ENCODE data around the gene WWOX. TPM values are rescaled to one million over a fixed set of nuclear protein-coding genes. Genes with fewer than 3 reads are reported as not detected.

The WWOX gene
- total and polyA plus RNA-seq, 2 of the 4 experiments (the other 2 are of a cell fraction) = 2.7 to 5.4 TPM

- Histone ChIP-seq H3K4ac (ENCODE audit: low read depth, low read length) (no peak overlapping the region), H4K20me1 (ENCODE audit: insufficient read depth, low read length) (no peaks in the 10 kb centered on the region), H3K9me3 (ENCODE audit: control insufficient read depth, insufficient read depth, low read length) (peaks cover 28% of the 10 kb centered on the region), H3K18ac (ENCODE audit: low read depth, low read length) (no peak overlapping the region), H3K9me1 (ENCODE audit: insufficient read depth, low read length) (no peaks in the 10 kb centered on the region), H2BK20ac (ENCODE audit: low read depth, low read length) (no peak overlapping the region), H2AK5ac (ENCODE audit: low read depth, low read length) (no peak overlapping the region), H3K9ac (ENCODE audit: low read depth, low read length) (no peak overlapping the region), H2BK120ac (ENCODE audit: low read depth, low read length) (no peak overlapping the region), H2BK5ac (ENCODE audit: low read depth, low read length, poor library complexity, severe bottlenecking) (no peak overlapping the region), H3K23ac (ENCODE audit: low read depth, low read length) (no peak overlapping the region), H2AK9ac (replicated peaks; ENCODE audit: low read depth, low read length, poor library complexity) (no peak overlapping the region), H2AFZ (replicated peaks; ENCODE audit: low read length, poor library complexity) (no peak overlapping the region), H3K14ac (replicated peaks; ENCODE audit: low read depth, low read length) (no peak overlapping the region), H3K36me3 (ENCODE audit: control insufficient read depth, insufficient read depth, low read length) (no peaks in the 10 kb centered on the region), H2BK15ac (ENCODE audit: low read depth, low read length) (no peak overlapping the region), H3K79me1 (ENCODE audit: low read depth in 1 of 2, low read length in 2 of 2) (no peaks in the 10 kb centered on the region), H3K4me3 (ENCODE audit: insufficient read depth, low read depth, low read length) (no peak overlapping the region), H4K5ac (ENCODE audit: low read depth, low read length) (no peak overlapping the region), H4K8ac (ENCODE audit: low read depth in 2 of 2, low read length in 2 of 2) (no peak overlapping the region), H4K91ac (ENCODE audit: insufficient read depth, low read depth, low read length) (no peak overlapping the region), H3K27ac (ENCODE audit: insufficient read depth, low read length) (no peak overlapping the region), H3K4me2 (ENCODE audit: low read depth, low read length) (no peak overlapping the region), H3K56ac (ENCODE audit: extremely low read depth, insufficient read depth, low read length) (no peak overlapping the region), H3K4me1 (ENCODE audit: control insufficient read depth, insufficient read depth, low read length) (no peaks in the 10 kb centered on the region; the same call in 1 of the 2 replicates), H3K27me3 (ENCODE audit: control insufficient read depth, insufficient read depth, low read length) (no peaks in the 10 kb centered on the region)
- ChIA-PET CTCF (no interaction called here), POLR2A (ENCODE audit: unreplicated experiment) (interaction anchor here (0.6 kb wide), 1 partner anchor 25 kb away, joined by 3 read pairs; no protein-coding TSS in a partner anchor)
- BruUV-seq (replicated peaks) = no TSS peak
- no peak for TF ChIP-seq CEBPB (IDR thresholded peaks at IDR 0.05; ENCODE audit: low read depth, low read length)
- no peak for TF ChIP-seq USF2 (IDR thresholded peaks at IDR 0.05; ENCODE audit: low read depth, low read length)
- no peak for TF ChIP-seq ELK1 (IDR thresholded peaks at IDR 0.05; ENCODE audit: borderline replicate concordance, low read depth, low read length)
- no peak for TF ChIP-seq RFX5 (IDR thresholded peaks at IDR 0.05; ENCODE audit: low read depth, low read length)
- TF ChIP-seq RAD21 (IDR thresholded peaks at IDR 0.05; ENCODE audit: low read length) = no peak
- TF ChIP-seq BHLHE40 (IDR thresholded peaks at IDR 0.05; ENCODE audit: low read depth, low read length) = no peak
- no peak for TF ChIP-seq MAZ (IDR thresholded peaks at IDR 0.05; ENCODE audit: borderline replicate concordance, low read depth, low read length)
- TF ChIP-seq SMC3 (IDR thresholded peaks at IDR 0.05; ENCODE audit: low read depth, low read length) = no peak
- TF ChIP-seq NFE2L2 (IDR thresholded peaks at IDR 0.05; ENCODE audit: low read depth, low read length) = no peak
- TF ChIP-seq POLR2A (IDR thresholded peaks at IDR 0.05; ENCODE audit: low read depth, low read length) = no peak
- no peak for TF ChIP-seq RCOR1 (IDR thresholded peaks at IDR 0.05; ENCODE audit: insufficient replicate concordance, low read length)
- DNase-seq = no peak
- in situ Hi-C loops (cut with MboI; ENCODE audit: low sequenced_read_pairs) (no loop called here), dilution Hi-C loops (cut with HindIII; ENCODE audit: low sequenced_read_pairs, unreplicated experiment) (no loop called here), intact Hi-C loops (cut with micrococcal nuclease) (no loop called here)
- no peak for ATAC-seq (ENCODE audit: low read depth)
- WGBS, 2 experiments (ENCODE audit: extremely low coverage in 2 of 2, insufficient read length in 1 of 2) = no CpG with 5 or more reads among the region's 5 CpGs
Observed at GRCh38 chr16:78744099-78744498, 644.6 kb downstream of the WWOX start.
